ENCODE data around the gene CYP11A1. TPM values are rescaled to one million over a fixed set of nuclear protein-coding genes. Genes with fewer than 3 reads are reported as not detected.
A peak's percentile ranks its signal among the peaks of the same experiment; 100 is the strongest.

CYP11A1 gene
- total RNA-seq, 1 donor from 2014 or later, result 0.43 TPM

DNA sequence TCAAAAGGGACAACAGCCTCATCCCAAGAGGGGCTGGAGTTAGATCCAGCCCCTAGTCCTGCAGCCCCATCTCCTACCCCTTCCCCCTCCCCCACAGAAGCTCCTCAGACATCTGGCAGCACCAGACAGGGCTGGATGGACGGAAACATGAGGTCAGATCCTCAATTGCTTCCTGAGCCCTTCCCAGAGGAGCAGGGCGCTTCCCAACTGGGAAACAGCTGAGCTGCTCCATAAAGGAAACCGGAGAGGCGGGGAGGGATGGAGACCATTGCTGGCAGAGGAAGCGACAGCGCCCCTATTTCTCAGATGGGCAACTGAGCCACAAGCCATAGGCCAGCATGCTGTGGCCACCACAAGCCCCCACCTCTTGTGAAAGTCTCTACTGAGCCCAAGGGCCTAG is 18.3 kb upstream of the CYP11A1 start:
- Histone ChIP-seq H3K79me2 (ENCODE audit: insufficient read depth, low read length) (no peaks in the 10 kb centered on the region), H3K4me2 (ENCODE audit: low read length) (peak overlapping the region; percentile 24), H3K27ac (ENCODE audit: low read depth, low read length) (peak overlapping the region; percentile 74), H3K9ac (ENCODE audit: low read length) (peak overlapping the region; percentile 54), H3K4me3 (ENCODE audit: insufficient read depth, low read depth, low read length) (no peak overlapping the region), H4K20me1 (ENCODE audit: insufficient read depth, low read length) (no peaks in the 10 kb centered on the region), H3K27me3 (ENCODE audit: insufficient read depth, low read length) (no peaks in the 10 kb centered on the region), H3K9me3 (ENCODE audit: insufficient read depth, low read depth, low read length) (no peaks in the 10 kb centered on the region), H2AFZ (ENCODE audit: low read depth, low read length) (no peak overlapping the region), H3K36me3 (ENCODE audit: insufficient read depth, low read length) (no peaks in the 10 kb centered on the region), H3K4me1 (ENCODE audit: insufficient read depth, low read length) (peaks cover 37% of the 10 kb centered on the region)
- Mint-ChIP-seq H3K4me1 (ENCODE audit: low read depth, unreplicated experiment) (peaks cover 22% of the 10 kb centered on the region), H3K9me3 (ENCODE audit: unreplicated experiment) (no peaks in the 10 kb centered on the region), H3K27me3 (ENCODE audit: low read depth, unreplicated experiment) (peaks cover 4% of the 10 kb centered on the region), H3K4me3 (ENCODE audit: unreplicated experiment) (no peak overlapping the region), H3K36me3 (ENCODE audit: low read depth, unreplicated experiment) (no peaks in the 10 kb centered on the region), H3K27ac (ENCODE audit: unreplicated experiment) (no peak overlapping the region)
- FAIRE-seq, result no peak
- no peak for DNase-seq (ENCODE audit: low read depth)
- TF ChIP-seq, protein P1, sequence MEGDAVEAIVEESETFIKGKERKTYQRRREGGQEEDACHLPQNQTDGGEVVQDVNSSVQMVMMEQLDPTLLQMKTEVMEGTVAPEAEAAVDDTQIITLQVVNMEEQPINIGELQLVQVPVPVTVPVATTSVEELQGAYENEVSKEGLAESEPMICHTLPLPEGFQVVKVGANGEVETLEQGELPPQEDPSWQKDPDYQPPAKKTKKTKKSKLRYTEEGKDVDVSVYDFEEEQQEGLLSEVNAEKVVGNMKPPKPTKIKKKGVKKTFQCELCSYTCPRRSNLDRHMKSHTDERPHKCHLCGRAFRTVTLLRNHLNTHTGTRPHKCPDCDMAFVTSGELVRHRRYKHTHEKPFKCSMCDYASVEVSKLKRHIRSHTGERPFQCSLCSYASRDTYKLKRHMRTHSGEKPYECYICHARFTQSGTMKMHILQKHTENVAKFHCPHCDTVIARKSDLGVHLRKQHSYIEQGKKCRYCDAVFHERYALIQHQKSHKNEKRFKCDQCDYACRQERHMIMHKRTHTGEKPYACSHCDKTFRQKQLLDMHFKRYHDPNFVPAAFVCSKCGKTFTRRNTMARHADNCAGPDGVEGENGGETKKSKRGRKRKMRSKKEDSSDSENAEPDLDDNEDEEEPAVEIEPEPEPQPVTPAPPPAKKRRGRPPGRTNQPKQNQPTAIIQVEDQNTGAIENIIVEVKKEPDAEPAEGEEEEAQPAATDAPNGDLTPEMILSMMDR (IDR thresholded peaks at IDR 0.05; ENCODE audit: insufficient read depth, low read depth, low read length), result no peak
- TF ChIP-seq EZH2 (IDR thresholded peaks at IDR 0.05; ENCODE audit: insufficient read depth, low read length), result no peak

DNA sequence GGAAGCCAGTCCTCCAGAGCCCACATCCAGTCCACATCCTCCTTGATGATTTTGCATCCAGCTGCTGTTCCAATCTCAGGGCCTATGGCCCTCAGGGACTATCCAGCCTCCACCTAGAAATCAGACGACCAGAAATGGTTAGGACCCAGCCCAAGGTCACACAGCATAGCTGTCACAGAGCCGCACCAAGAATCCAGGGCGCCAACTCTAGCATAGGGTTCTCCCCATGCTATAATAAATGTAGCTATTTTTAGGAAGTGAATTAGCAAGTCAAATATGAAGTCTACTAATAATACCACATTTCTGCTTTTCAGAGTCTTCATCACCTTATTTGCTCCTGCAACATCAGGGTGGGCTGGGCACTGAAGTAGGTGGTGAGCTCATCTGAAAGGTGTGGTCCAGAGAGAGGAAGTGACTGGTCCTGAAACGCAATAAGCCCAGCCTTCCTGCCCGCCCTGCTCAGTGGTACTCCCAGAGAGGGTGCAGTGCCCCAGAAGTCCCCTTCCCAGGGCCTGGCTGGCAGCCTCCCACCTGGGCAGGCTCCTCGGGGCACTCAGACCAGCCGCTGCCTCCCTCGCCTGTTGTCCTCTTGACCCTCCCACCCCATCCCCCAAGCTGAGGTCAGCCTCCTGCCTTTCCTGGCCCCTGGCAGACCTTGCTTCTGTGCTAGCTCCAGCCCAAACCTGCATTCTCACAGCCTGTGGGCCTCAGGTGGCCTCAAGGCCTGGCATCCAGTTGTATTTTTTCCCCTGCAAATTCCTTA is 17.6 kb upstream of the CYP11A1 start:
- H3K27ac ChIP-seq (ENCODE audit: low read depth, low read length), result peak overlapping the region; percentile 74
- no peak overlapping the region for H2AFZ ChIP-seq (ENCODE audit: low read depth, low read length)
- no peak overlapping the region for H3K27ac Mint-ChIP-seq (ENCODE audit: unreplicated experiment)
- no peak overlapping the region for H3K4me3 Mint-ChIP-seq (ENCODE audit: unreplicated experiment)
- no peaks in the 10 kb centered on the region for H3K27me3 ChIP-seq (ENCODE audit: insufficient read depth, low read length)
- DNase-seq (ENCODE audit: low read depth), result peak; percentile 74
- peak overlapping the region; percentile 55 for H3K4me2 ChIP-seq (ENCODE audit: low read length)
- no peaks in the 10 kb centered on the region for H3K36me3 Mint-ChIP-seq (ENCODE audit: low read depth, unreplicated experiment)
- H3K4me3 ChIP-seq (ENCODE audit: insufficient read depth, low read depth, low read length), result no peak overlapping the region
- TF ChIP-seq, protein P1 (IDR thresholded peaks at IDR 0.05; ENCODE audit: insufficient read depth, low read depth, low read length), result no peak
- peaks cover 37% of the 10 kb centered on the region for H3K4me1 ChIP-seq (ENCODE audit: insufficient read depth, low read length)
- no peaks in the 10 kb centered on the region for H3K79me2 ChIP-seq (ENCODE audit: insufficient read depth, low read length)
- H3K9me3 Mint-ChIP-seq (ENCODE audit: unreplicated experiment), result no peaks in the 10 kb centered on the region
- H3K27me3 Mint-ChIP-seq (ENCODE audit: low read depth, unreplicated experiment), result no peaks in the 10 kb centered on the region
- peak overlapping the region; percentile 68 for H3K9ac ChIP-seq (ENCODE audit: low read length)
- no peaks in the 10 kb centered on the region for H3K36me3 ChIP-seq (ENCODE audit: insufficient read depth, low read length)
- H3K4me1 Mint-ChIP-seq (ENCODE audit: low read depth, unreplicated experiment), result peaks cover 22% of the 10 kb centered on the region
- H3K9me3 ChIP-seq (ENCODE audit: insufficient read depth, low read depth, low read length), result no peaks in the 10 kb centered on the region
- peak; percentile 20 for FAIRE-seq
- H4K20me1 ChIP-seq (ENCODE audit: insufficient read depth, low read length), result no peaks in the 10 kb centered on the region

- peak overlapping the region; percentile 55 for H3K4me2 ChIP-seq (ENCODE audit: low read length)
- peaks cover 37% of the 10 kb centered on the region for H3K4me1 ChIP-seq (ENCODE audit: insufficient read depth, low read length)
- no peak overlapping the region for H2AFZ ChIP-seq (ENCODE audit: low read depth, low read length)
- no peaks in the 10 kb centered on the region for H3K79me2 ChIP-seq (ENCODE audit: insufficient read depth, low read length)
- Mint-ChIP-seq H3K27me3 (ENCODE audit: low read depth, unreplicated experiment) (no peaks in the 10 kb centered on the region), H3K4me1 (ENCODE audit: low read depth, unreplicated experiment) (peaks cover 22% of the 10 kb centered on the region), H3K27ac (ENCODE audit: unreplicated experiment) (no peak overlapping the region), H3K36me3 (ENCODE audit: low read depth, unreplicated experiment) (no peaks in the 10 kb centered on the region), H3K9me3 (ENCODE audit: unreplicated experiment) (no peaks in the 10 kb centered on the region), H3K4me3 (ENCODE audit: unreplicated experiment) (no peak overlapping the region)
- no peaks in the 10 kb centered on the region for H3K27me3 ChIP-seq (ENCODE audit: insufficient read depth, low read length)
- FAIRE-seq (no peak), DNase-seq (ENCODE audit: low read depth) (no peak)
- peak overlapping the region; percentile 68 for H3K9ac ChIP-seq (ENCODE audit: low read length)
- H4K20me1 ChIP-seq (ENCODE audit: insufficient read depth, low read length), result no peaks in the 10 kb centered on the region
- TF ChIP-seq, protein P1 (IDR thresholded peaks at IDR 0.05; ENCODE audit: insufficient read depth, low read depth, low read length), result no peak
- TF ChIP-seq EZH2 (IDR thresholded peaks at IDR 0.05; ENCODE audit: insufficient read depth, low read length), result no peak
- no peaks in the 10 kb centered on the region for H3K36me3 ChIP-seq (ENCODE audit: insufficient read depth, low read length)
- H3K27ac ChIP-seq (ENCODE audit: low read depth, low read length), result peak overlapping the region; percentile 74
- H3K9me3 ChIP-seq (ENCODE audit: insufficient read depth, low read depth, low read length), result no peaks in the 10 kb centered on the region
- H3K4me3 ChIP-seq (ENCODE audit: insufficient read depth, low read depth, low read length), result no peak overlapping the region
Measured at GRCh38 chr15:74384566-74384880, 17.1 kb upstream of the CYP11A1 start.
